Right forelimb (tissue), 1 donor: ENCODE data around the gene MRPL39.

ENCODE experiments used
- DNase-seq: peaks from one replicate; pipeline ENCODE4 v3.0.0-alpha.2; 2018

The MRPL39 gene

GRCh38 chr21:25608044-25608737 is 910 bp upstream of the MRPL39 start:
- DNase-seq, result peak; percentile 83

- no peak for DNase-seq
Measured at GRCh38 chr21:25589887-25590286, 17.4 kb downstream of the MRPL39 start.

GRCh38 chr21:25586791-25587190 is 20.5 kb downstream of the MRPL39 start:
- no peak for DNase-seq

GRCh38 chr21:25586326-25586725 is 21.0 kb downstream of the MRPL39 start:
- DNase-seq, result no peak

GRCh38 chr21:25584833-25585676 is 22.2 kb downstream of the MRPL39 start:
- DNase-seq, result no peak

GRCh38 chr21:25583370-25584130 is 23.7 kb downstream of the MRPL39 start:
- DNase-seq, result no peak

- no peak for DNase-seq
Measured at GRCh38 chr21:25582888-25583287, 24.4 kb downstream of the MRPL39 start.

- no peak for DNase-seq
Measured at GRCh38 chr21:25582164-25582790, 25.0 kb downstream of the MRPL39 start.

- no peak for DNase-seq
Measured at GRCh38 chr21:25581582-25581981, 25.7 kb downstream of the MRPL39 start.

GRCh38 chr21:25580912-25581260 is 26.4 kb downstream of the MRPL39 start:
- no peak for DNase-seq

- DNase-seq, result no peak
Measured at GRCh38 chr21:25579226-25580013, 27.9 kb downstream of the MRPL39 start.

- no peak for DNase-seq
Measured at GRCh38 chr21:25578056-25578961, 29.0 kb downstream of the MRPL39 start.

- no peak for DNase-seq
Measured at GRCh38 chr21:25577424-25578055, 29.7 kb downstream of the MRPL39 start.

GRCh38 chr21:25573409-25574206 is 33.7 kb downstream of the MRPL39 start:
- DNase-seq, result no peak

GRCh38 chr21:25572861-25573310 is 34.4 kb downstream of the MRPL39 start:
- no peak for DNase-seq

GRCh38 chr21:25571726-25572121 is 35.6 kb downstream of the MRPL39 start:
- no peak for DNase-seq

- DNase-seq, result no peak
Measured at GRCh38 chr21:25569711-25570110, 37.6 kb downstream of the MRPL39 start.

GRCh38 chr21:25569084-25569483 is 38.2 kb downstream of the MRPL39 start:
- no peak for DNase-seq

- DNase-seq, result peak; percentile 51
Measured at GRCh38 chr21:25568246-25568645, 39.0 kb downstream of the MRPL39 start.

GRCh38 chr21:25567472-25567871 is 39.8 kb downstream of the MRPL39 start:
- no peak for DNase-seq
